Esophagus muscularis mucosa (tissue), 3 donors: ENCODE measurements around the gene OPN4.

Experiments
- CTCF ChIP-seq, 3 experiments: fragments of 200-600 bp in 2 of 3; fragments of 450-650 bp in 1 of 3; sonication (generic) in 2 of 3; IDR thresholded peaks; one replicate each; pipeline ENCODE4 v1.5.1; 2017 to 2019; ENCODE audit warnings: antibody characterized with exemption in 3 of 3, mild to moderate bottlenecking in 2 of 3, moderate library complexity in 1 of 3
- POLR2A ChIP-seq: fragments of 450-650 bp; IDR thresholded peaks from one replicate; pipeline ENCODE4 v1.6.1; 2017; ENCODE audit warnings: antibody characterized with exemption, moderate library complexity, mild to moderate bottlenecking, low read depth

- TF ChIP-seq CTCF (IDR thresholded peaks at IDR 0.05) (no peak), POLR2A (no peak)
Observed at GRCh38 chr10:86666538-86666937, 12.2 kb downstream of the OPN4 start.
